ENCODE results near the gene KRT79. TPM values are rescaled to one million over a fixed set of nuclear protein-coding genes. Genes with fewer than 3 reads are reported as not detected.
"Not testable (repeated sequence)": the region's sequence is repeated elsewhere in the genome, so short reads cannot be mapped to it uniquely, and the experiment has no call there.

The KRT79 gene
- total RNA-seq, 1 donor from 2014 or later: not detected

- intact Hi-C loops (cut with micrococcal nuclease): no loop called here
Measured at GRCh38 chr12:52806821-52807543, 27.1 kb downstream of the KRT79 start.

GRCh38 chr12:52806169-52806811, 27.8 kb downstream of the KRT79 start:
- intact Hi-C loops (cut with micrococcal nuclease): no loop called here

- intact Hi-C loops (cut with micrococcal nuclease): no loop called here
Measured at GRCh38 chr12:52805739-52806138, 28.4 kb downstream of the KRT79 start.

- intact Hi-C loops (cut with micrococcal nuclease): no loop called here
Measured at GRCh38 chr12:52805000-52805399, 29.1 kb downstream of the KRT79 start.

GRCh38 chr12:52802442-52802841, 31.7 kb downstream of the KRT79 start:
- intact Hi-C loops (cut with micrococcal nuclease): no loop called here

- intact Hi-C loops (cut with micrococcal nuclease): no loop called here
Measured at GRCh38 chr12:52801773-52802172, 32.3 kb downstream of the KRT79 start.

- intact Hi-C loops (cut with micrococcal nuclease): no loop called here
Measured at GRCh38 chr12:52800259-52800917, 33.7 kb downstream of the KRT79 start.

GRCh38 chr12:52799505-52800211, 34.5 kb downstream of the KRT79 start:
- intact Hi-C loops (cut with micrococcal nuclease): no loop called here

- intact Hi-C loops (cut with micrococcal nuclease): no loop called here
Measured at GRCh38 chr12:52798671-52799504, 35.2 kb downstream of the KRT79 start.

GRCh38 chr12:52798003-52798670, 36.0 kb downstream of the KRT79 start:
- intact Hi-C loops (cut with micrococcal nuclease): no loop called here

GRCh38 chr12:52797529-52797894, 36.6 kb downstream of the KRT79 start:
- intact Hi-C loops (cut with micrococcal nuclease): no loop called here

- intact Hi-C loops (cut with micrococcal nuclease): no loop called here
Measured at GRCh38 chr12:52796839-52797528, 37.1 kb downstream of the KRT79 start.

- intact Hi-C loops (cut with micrococcal nuclease): no loop called here
Measured at GRCh38 chr12:52796429-52796794, 37.7 kb downstream of the KRT79 start.

- intact Hi-C loops (cut with micrococcal nuclease): no loop called here
Measured at GRCh38 chr12:52795694-52796428, 38.2 kb downstream of the KRT79 start, which contains the start of gene KRT3. Gene KRT3 (minus strand): TSS chr12:52796117. CDS start chr12:52796042, 75 bp downstream.

- intact Hi-C loops (cut with micrococcal nuclease): not testable (repeated sequence)
Measured at GRCh38 chr12:52795332-52795674, 38.8 kb downstream of the KRT79 start.

GRCh38 chr12:52794479-52795331, 39.4 kb downstream of the KRT79 start:
- intact Hi-C loops (cut with micrococcal nuclease): no loop called here

- intact Hi-C loops (cut with micrococcal nuclease): no loop called here
Measured at GRCh38 chr12:52792185-52793029, 41.7 kb downstream of the KRT79 start.
